ENCODE measurements around the gene MAP3K14. TPM values are rescaled to one million over a fixed set of nuclear protein-coding genes. Genes with fewer than 3 reads are reported as not detected.

MAP3K14 gene
- total and polyA plus RNA-seq, 2 of the 4 experiments (the other 2 are of a cell fraction): 4.1 to 21.7 TPM

DNA sequence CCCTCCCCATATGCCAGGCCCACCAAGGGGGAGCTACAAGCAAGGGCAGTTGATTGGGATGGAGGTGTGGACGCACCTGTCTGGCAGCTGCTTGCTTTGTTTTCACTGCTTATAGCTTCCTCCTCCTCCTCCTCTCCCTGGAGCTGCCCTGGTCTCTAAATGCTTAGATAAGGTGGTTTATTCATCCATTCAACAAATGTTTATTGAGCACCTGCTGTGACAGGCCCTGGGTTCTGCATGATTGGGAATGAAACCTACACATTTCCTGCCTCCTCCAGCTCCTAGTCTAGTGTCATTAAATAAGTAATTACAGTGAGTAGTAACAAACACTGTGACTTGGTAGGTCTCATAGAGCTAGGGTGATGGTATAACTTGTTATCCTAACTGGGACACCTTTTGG lies 17.4 kb upstream of the MAP3K14 start:
- ChIA-PET CTCF (no interaction called here), POLR2A (ENCODE audit: unreplicated experiment) (interaction anchor here (0.9 kb wide), 1 partner anchor 8 kb away, joined by 3 read pairs; no protein-coding TSS in a partner anchor)
- no peaks in the 10 kb centered on the region for H4K20me1 ChIP-seq (ENCODE audit: insufficient read depth, low read length)
- intact Hi-C loops (cut with micrococcal nuclease): no loop called here
- no peak overlapping the region for H2AK5ac ChIP-seq (ENCODE audit: low read depth, low read length)
- no peak overlapping the region for H3K27ac ChIP-seq (ENCODE audit: insufficient read depth, low read length)
- H3K36me3 ChIP-seq (ENCODE audit: control insufficient read depth, insufficient read depth, low read length): no peaks in the 10 kb centered on the region
- no peak overlapping the region for H4K8ac ChIP-seq (ENCODE audit: low read depth in 2 of 2, low read length in 2 of 2)
- no peak overlapping the region for H2BK120ac ChIP-seq (ENCODE audit: low read depth, low read length)
- H3K4me3 ChIP-seq (ENCODE audit: insufficient read depth, low read depth, low read length): no peak overlapping the region
- BruUV-seq (replicated peaks): no TSS peak
- no peak overlapping the region for H3K4ac ChIP-seq (ENCODE audit: low read depth, low read length)
- H2BK15ac ChIP-seq (ENCODE audit: low read depth, low read length): no peak overlapping the region
- no peak overlapping the region for H4K91ac ChIP-seq (ENCODE audit: insufficient read depth, low read depth, low read length)
- H3K27me3 ChIP-seq (ENCODE audit: control insufficient read depth, insufficient read depth, low read length): no peaks in the 10 kb centered on the region
- H3K18ac ChIP-seq (ENCODE audit: low read depth, low read length): no peak overlapping the region
- H4K5ac ChIP-seq (ENCODE audit: low read depth, low read length): no peak overlapping the region
- no peaks in the 10 kb centered on the region for H3K9me3 ChIP-seq (ENCODE audit: control insufficient read depth, insufficient read depth, low read length)
- no peak for TF ChIP-seq MXI1 (IDR thresholded peaks at IDR 0.05; ENCODE audit: borderline replicate concordance, low read depth, low read length)
- TF ChIP-seq RCOR1 (IDR thresholded peaks at IDR 0.05; ENCODE audit: insufficient replicate concordance, low read length): no peak
- TF ChIP-seq BHLHE40 (IDR thresholded peaks at IDR 0.05; ENCODE audit: low read depth, low read length): no peak
- no peak for TF ChIP-seq FOS (IDR thresholded peaks at IDR 0.05; ENCODE audit: low read depth, low read length)
- TF ChIP-seq POLR2A (IDR thresholded peaks at IDR 0.05; ENCODE audit: low read depth, low read length): no peak
- no peak for TF ChIP-seq NFE2L2 (IDR thresholded peaks at IDR 0.05; ENCODE audit: low read depth, low read length)
- TF ChIP-seq CEBPB (IDR thresholded peaks at IDR 0.05; ENCODE audit: low read depth, low read length): no peak
- no peak for TF ChIP-seq RFX5 (IDR thresholded peaks at IDR 0.05; ENCODE audit: low read depth, low read length)
- H3K56ac ChIP-seq (ENCODE audit: extremely low read depth, insufficient read depth, low read length): no peak overlapping the region
- H3K4me2 ChIP-seq (ENCODE audit: low read depth, low read length): no peak overlapping the region
- H2AK9ac ChIP-seq (replicated peaks; ENCODE audit: low read depth, low read length, poor library complexity): no peak overlapping the region
- in situ Hi-C loops (cut with MboI; ENCODE audit: low sequenced_read_pairs): no loop called here
- 0 out of 2 replicates have a peak, but pooled peaks cover 5% of the 10 kb centered on the region for H3K9me1 ChIP-seq (ENCODE audit: insufficient read depth, low read length)
- ATAC-seq (ENCODE audit: low read depth): no peak
- H3K4me1 ChIP-seq (ENCODE audit: control insufficient read depth, insufficient read depth, low read length): peaks cover 12% of the 10 kb centered on the region
- no peak overlapping the region for H2AFZ ChIP-seq (replicated peaks; ENCODE audit: low read length, poor library complexity)
- H3K23ac ChIP-seq (ENCODE audit: low read depth, low read length): no peak overlapping the region
- no peaks in the 10 kb centered on the region for H3K79me1 ChIP-seq (ENCODE audit: low read depth in 1 of 2, low read length in 2 of 2)
- H3K14ac ChIP-seq (replicated peaks; ENCODE audit: low read depth, low read length): no peak overlapping the region
- no CpG with 5 or more reads among the region's 1 CpG for WGBS, 2 experiments (ENCODE audit: extremely low coverage in 2 of 2, insufficient read length in 1 of 2)
- no peak overlapping the region for H2BK20ac ChIP-seq (ENCODE audit: low read depth, low read length)
- no peak for DNase-seq
- no peak overlapping the region for H3K9ac ChIP-seq (ENCODE audit: low read depth, low read length)
- dilution Hi-C loops (cut with HindIII; ENCODE audit: low sequenced_read_pairs, unreplicated experiment): no loop called here
- no peak overlapping the region for H2BK5ac ChIP-seq (ENCODE audit: low read depth, low read length, poor library complexity, severe bottlenecking)
